ENCODE data around the gene RAB11FIP3. TPM values are rescaled to one million over a fixed set of nuclear protein-coding genes. Genes with fewer than 3 reads are reported as not detected.

RAB11FIP3 gene
- total RNA-seq, 1 experiment from 2014 or later = 12.8 TPM

GRCh38 chr16:527015-527903, 101.8 kb downstream of the RAB11FIP3 start, which contains the start of gene CAPN15:
TSS of gene CAPN15 (plus strand) at chr16:527712. CDS start at chr16:546839, 19,127 bp downstream.
- POLR2A ChIA-PET = interaction anchor here (1.0 kb wide), 1 partner anchor 109 kb away, joined by 4 read pairs; the partner anchor contains the start of gene METTL26
- BruUV-seq (replicated peaks) = no TSS peak
- Histone ChIP-seq H3K36me3 (ENCODE audit: control insufficient read depth in 1 of 2, insufficient read depth in 2 of 2, low read length in 2 of 2) (peaks cover 0 to 6% of the 10 kb centered on the region in 2 experiments; a peak in 1 of 4 replicates), H3K4me3 (replicated peaks in 1 of 2; ENCODE audit: low read depth in 1 of 2, low read length in 2 of 2) (peak within 1 kb of the TSS; percentile 67 to 70), H3K79me2 (ENCODE audit: insufficient read depth, low read length) (peaks cover 55% of the 10 kb centered on the region), H3K9ac (ENCODE audit: low read length) (peak within 1 kb of the TSS; percentile 90), H3K4me1 (ENCODE audit: control insufficient read depth in 1 of 2, insufficient read depth in 2 of 2, low read length in 2 of 2) (peaks cover 14 to 32% of the 10 kb centered on the region in 2 experiments), H3K4me2 (ENCODE audit: low read length) (peak within 1 kb of the TSS; percentile 81), H3K9me2 (ENCODE audit: insufficient read depth) (no peaks in the 10 kb centered on the region), H3K27ac (ENCODE audit: low read depth, low read length) (peak within 1 kb of the TSS; percentile 91), H3K9me3 (ENCODE audit: control insufficient read depth in 1 of 2, insufficient read depth in 1 of 2, low read depth in 1 of 2, low read length in 2 of 2) (no peaks in the 10 kb centered on the region), H4K20me1 (ENCODE audit: insufficient read depth) (no peaks in the 10 kb centered on the region), H3K27me3 (ENCODE audit: insufficient read depth, low read length) (no peaks in the 10 kb centered on the region), H2AFZ (ENCODE audit: low read depth, low read length, poor library complexity, severe bottlenecking) (no peak within 1 kb of the TSS)
- CTCF ChIA-PET = no interaction called here
- intact Hi-C loops (cut with micrococcal nuclease) = no loop called here
- ATAC-seq = peak; percentile 78
- RAD21 ChIA-PET (ENCODE audit: low non-redundant PET in 1 of 2, low total read pairs in 2 of 2, uncharacterized antibody in 2 of 2, unreplicated experiment in 2 of 2) = interaction anchor here in 1 of 2 experiments (0.6 kb wide), 1 partner anchor 75 kb away, joined by 3 read pairs; no protein-coding TSS in a partner anchor
- peak; percentile 86 for TF ChIP-seq ZFX (IDR thresholded peaks at IDR 0.05)
- no peak for TF ChIP-seq POLR2A (IDR thresholded peaks at IDR 0.05; ENCODE audit: borderline replicate concordance, extremely low read depth, insufficient read depth, insufficient read length)
- peak; percentile 52; the same call in 1 of the 2 replicates for TF ChIP-seq POLR2AphosphoS5 (IDR thresholded peaks at IDR 0.05; ENCODE audit: low read depth, low read length)
- TF ChIP-seq RAD21 (IDR thresholded peaks at IDR 0.05; ENCODE audit: low read depth) = no peak
- peak; percentile 32 for DNase-seq (ENCODE audit: low read depth, low spot score)

GRCh38 chr16:528111-529011, 102.9 kb downstream of the RAB11FIP3 start:
- Histone ChIP-seq H3K9me2 (ENCODE audit: insufficient read depth) (no peaks in the 10 kb centered on the region), H3K79me2 (ENCODE audit: insufficient read depth, low read length) (peaks cover 58% of the 10 kb centered on the region), H3K36me3 (ENCODE audit: control insufficient read depth in 1 of 2, insufficient read depth in 2 of 2, low read length in 2 of 2) (peaks cover 0 to 6% of the 10 kb centered on the region in 2 experiments; a peak in 1 of 4 replicates), H3K4me2 (ENCODE audit: low read length) (peak overlapping the region; percentile 77), H3K27me3 (ENCODE audit: insufficient read depth, low read length) (no peaks in the 10 kb centered on the region), H3K4me3 (replicated peaks in 1 of 2; ENCODE audit: low read depth in 1 of 2, low read length in 2 of 2) (peak overlapping the region; percentile 62 to 70), H3K4me1 (ENCODE audit: control insufficient read depth in 1 of 2, insufficient read depth in 2 of 2, low read length in 2 of 2) (peaks cover 14 to 34% of the 10 kb centered on the region in 2 experiments), H3K27ac (ENCODE audit: low read depth, low read length) (peak overlapping the region; percentile 91), H2AFZ (ENCODE audit: low read depth, low read length, poor library complexity, severe bottlenecking) (no peak overlapping the region), H3K9ac (ENCODE audit: low read length) (peak overlapping the region; percentile 84), H3K9me3 (ENCODE audit: control insufficient read depth in 1 of 2, insufficient read depth in 1 of 2, low read depth in 1 of 2, low read length in 2 of 2) (no peaks in the 10 kb centered on the region), H4K20me1 (ENCODE audit: insufficient read depth) (no peaks in the 10 kb centered on the region)
- POLR2A ChIA-PET = interaction anchor here (1.0 kb wide), 1 partner anchor 108 kb away, joined by 4 read pairs; the partner anchor contains the start of gene METTL26
- intact Hi-C loops (cut with micrococcal nuclease) = no loop called here
- DNase-seq (ENCODE audit: low read depth, low spot score) (no peak), ATAC-seq (no peak)
- CTCF ChIA-PET = no interaction called here
- RAD21 ChIA-PET (ENCODE audit: low non-redundant PET in 1 of 2, low total read pairs in 2 of 2, uncharacterized antibody in 2 of 2, unreplicated experiment in 2 of 2) = interaction anchor here in 1 of 2 experiments (0.6 kb wide), 1 partner anchor 74 kb away, joined by 3 read pairs; no protein-coding TSS in a partner anchor
- TSS peak; percentile 55 for BruUV-seq (replicated peaks)
- TF ChIP-seq JUND (IDR thresholded peaks at IDR 0.05) = no peak; the same call in 1 of the 2 replicates
- TF ChIP-seq POLR2A (IDR thresholded peaks at IDR 0.05; ENCODE audit: borderline replicate concordance, extremely low read depth, insufficient read depth, insufficient read length) = no peak
- no peak for TF ChIP-seq MAX (IDR thresholded peaks at IDR 0.05)
- TF ChIP-seq ZBTB33 (IDR thresholded peaks at IDR 0.05; ENCODE audit: extremely low read depth, insufficient replicate concordance, low read length) = no peak
- no peak for TF ChIP-seq EGR1 (IDR thresholded peaks at IDR 0.05; ENCODE audit: low read depth)
- peak; percentile 62 for TF ChIP-seq ZFX (IDR thresholded peaks at IDR 0.05)
- TF ChIP-seq EZH2 (IDR thresholded peaks at IDR 0.05) = no peak
- TF ChIP-seq FOSL1 (IDR thresholded peaks at IDR 0.05; ENCODE audit: low read depth) = 0 out of 2 replicates have a peak, but pooled peaks have one; percentile 7
- TF ChIP-seq CTCF (IDR thresholded peaks at IDR 0.05 in 2 of 3, conservative IDR thresholded peaks at IDR 0.05 in 1 of 3; ENCODE audit: borderline replicate concordance in 1 of 3, insufficient read depth in 1 of 3, low read depth in 2 of 3, low read length in 2 of 3) = no peak
